ENCODE data around the gene SMPD2.
"Not testable (repeated sequence)": the region's sequence is repeated elsewhere in the genome, so short reads cannot be mapped to it uniquely, and the experiment has no call there.

SMPD2 gene

GRCh38 chr6:109457562-109457996, 17.1 kb downstream of the SMPD2 start:
- no peak for DNase-seq (ENCODE audit: low spot score)
- TF ChIP-seq CTCF (IDR thresholded peaks at IDR 0.05; ENCODE audit: borderline replicate concordance, control extremely low read depth, extremely low read depth, insufficient read depth, missing control alignments) = no peak
- in situ Hi-C loops (cut with MboI; ENCODE audit: low sequenced_read_pairs, unreplicated experiment) = no loop called here

GRCh38 chr6:109458774-109459531, 18.4 kb downstream of the SMPD2 start:
- in situ Hi-C loops (cut with MboI; ENCODE audit: low sequenced_read_pairs, unreplicated experiment) = no loop called here

GRCh38 chr6:109460161-109460829, 19.8 kb downstream of the SMPD2 start:
- no peak for DNase-seq (ENCODE audit: low spot score)
- TF ChIP-seq CTCF (IDR thresholded peaks at IDR 0.05; ENCODE audit: borderline replicate concordance, control extremely low read depth, extremely low read depth, insufficient read depth, missing control alignments) = no peak
- in situ Hi-C loops (cut with MboI; ENCODE audit: low sequenced_read_pairs, unreplicated experiment) = no loop called here

More at GRCh38 chr6:109458774-109459531, 18.4 kb downstream of the SMPD2 start:
- peak; percentile 59 for DNase-seq (ENCODE audit: low spot score)
- TF ChIP-seq CTCF (IDR thresholded peaks at IDR 0.05; ENCODE audit: borderline replicate concordance, control extremely low read depth, extremely low read depth, insufficient read depth, missing control alignments) = no peak

- DNase-seq (ENCODE audit: low spot score); in situ Hi-C loops (cut with MboI; ENCODE audit: low sequenced_read_pairs, unreplicated experiment): not testable (repeated sequence)
Observed at GRCh38 chr6:109461205-109461604, 20.7 kb downstream of the SMPD2 start.

GRCh38 chr6:109461733-109462526, 21.4 kb downstream of the SMPD2 start:
- no peak for TF ChIP-seq CTCF (IDR thresholded peaks at IDR 0.05; ENCODE audit: borderline replicate concordance, control extremely low read depth, extremely low read depth, insufficient read depth, missing control alignments)
- DNase-seq (ENCODE audit: low spot score) = no peak
- in situ Hi-C loops (cut with MboI; ENCODE audit: low sequenced_read_pairs, unreplicated experiment) = no loop called here

- no peak for TF ChIP-seq CTCF (IDR thresholded peaks at IDR 0.05; ENCODE audit: borderline replicate concordance, control extremely low read depth, extremely low read depth, insufficient read depth, missing control alignments)
- no peak for DNase-seq (ENCODE audit: low spot score)
- in situ Hi-C loops (cut with MboI; ENCODE audit: low sequenced_read_pairs, unreplicated experiment) = no loop called here
Observed at GRCh38 chr6:109465772-109466171, 25.2 kb downstream of the SMPD2 start.
